A673 (cell line): ENCODE data around the gene NDUFB4. TPM values are rescaled to one million over a fixed set of nuclear protein-coding genes. Genes with fewer than 3 reads are reported as not detected.

ENCODE experiments used
- BruUV-seq: library from RNA; stranded (reverse); fragments of 400-500 nt; replicated peaks from 2 replicates; lab custom pipeline; 2021; lab: Mats Ljungman, UMichigan
- CTCF ChIA-PET: fragments of 300-600 bp; sonication (Branson Sonifier 250); formaldehyde crosslinking; loops from one replicate; lab custom pipeline; 2022; ENCODE audit warnings: antibody characterized with exemption; lab: Charles Lee
- POLR2A ChIA-PET: fragments of 300-600 bp; sonication (Branson Sonifier 250); formaldehyde crosslinking; loops from one replicate; lab custom pipeline; 2022; ENCODE audit warnings: antibody characterized with exemption; ENCODE audit not compliant: low non-redundant PET; lab: Charles Lee
- DNase-seq: peaks from one replicate; pipeline ENCODE4 v3.0.0-alpha.2; 2015; ENCODE audit warnings: low spot score
- H3K27ac ChIP-seq: fragments of 200-600 bp; sonication (generic); 2 replicates; pipeline ENCODE4 v1.5.1; 2016; ENCODE audit warnings: mixed run types, low read depth, mild to moderate bottlenecking, mixed read lengths, antibody characterized with exemption, low read length; ENCODE audit not compliant: poor library complexity, severe bottlenecking
- H3K27me3 ChIP-seq: fragments of 200-600 bp; sonication (generic); replicated peaks from 2 replicates; pipeline ENCODE4 v1.6.1; 2017; ENCODE audit warnings: mixed run types, low read depth, mild to moderate bottlenecking, mixed read lengths, antibody characterized with exemption, low read length; ENCODE audit not compliant: insufficient read depth, poor library complexity
- H3K36me3 ChIP-seq: fragments of 200-600 bp; sonication (generic); 2 replicates; pipeline ENCODE4 v1.6.1; 2016; ENCODE audit warnings: mixed run types, mild to moderate bottlenecking, mixed read lengths, antibody characterized with exemption, low read length; ENCODE audit not compliant: insufficient read depth, poor library complexity, severe bottlenecking
- H3K4me1 ChIP-seq: fragments of 200-600 bp; sonication (generic); 2 replicates; pipeline ENCODE4 v1.6.1; 2017; ENCODE audit warnings: mixed run types, mild to moderate bottlenecking, mixed read lengths, antibody characterized with exemption, low read length; ENCODE audit not compliant: insufficient read depth, poor library complexity, severe bottlenecking
- H3K4me3 ChIP-seq: fragments of 200-600 bp; sonication (generic); 2 replicates; pipeline ENCODE4 v1.5.1; 2016; ENCODE audit warnings: low read depth, mixed run types, mild to moderate bottlenecking, mixed read lengths, low read length; ENCODE audit not compliant: poor library complexity, severe bottlenecking
- H3K9me3 ChIP-seq: fragments of 200-600 bp; sonication (generic); 2 replicates; pipeline ENCODE4 v1.6.1; 2016; ENCODE audit warnings: mixed run types, low read depth, mild to moderate bottlenecking, mixed read lengths, antibody characterized with exemption, low read length; ENCODE audit not compliant: poor library complexity, severe bottlenecking
- CTCF ChIP-seq: fragments of 300-800, 200-600 bp; sonication (generic); conservative IDR thresholded peaks from 2 replicates; pipeline ENCODE4 v1.5.1; 2017; ENCODE audit warnings: low read depth, mild to moderate bottlenecking, antibody characterized with exemption, low read length, moderate library complexity, mixed read lengths
- EZH2 ChIP-seq: fragments of 200-600 bp; sonication (generic); IDR thresholded peaks from 2 replicates; pipeline ENCODE4 v1.6.1; 2017; ENCODE audit warnings: borderline replicate concordance, low read depth, mild to moderate bottlenecking, mixed read lengths, antibody characterized with exemption, low read length; ENCODE audit not compliant: poor library complexity, severe bottlenecking
- intact Hi-C: fragments of 100-400 bp; cut with micrococcal nuclease; formaldehyde crosslinking; loops from one replicate; pipeline ENCODE4 v1.10.0; 2022; ENCODE audit not compliant: unreplicated experiment
- total RNA-seq: library from RNA; stranded (reverse); gene quantifications from 2 replicates; pipeline ENCODE4 v1.2.3, GENCODE V29; 2021

NDUFB4 gene
- total RNA-seq, 1 experiment from 2014 or later = 200 TPM

GRCh38 chr3:120561251-120562045 is 34.7 kb upstream of the NDUFB4 start:
- BruUV-seq = no TSS peak
- ChIA-PET POLR2A (no interaction called here), CTCF (interaction anchor here (2.0 kb wide), 1 partner anchor 234 kb away, joined by 8 read pairs; no protein-coding TSS in a partner anchor)
- intact Hi-C loops = loop anchor here (1.0 to 10.0 kb wide), 2 partner anchors 234 to 593 kb away; no protein-coding TSS in a partner anchor
- Histone ChIP-seq H3K27me3 (no peaks in the 10 kb centered on the region), H3K36me3 (no peaks in the 10 kb centered on the region), H3K27ac (no peak overlapping the region), H3K4me1 (peaks cover 5% of the 10 kb centered on the region), H3K9me3 (no peaks in the 10 kb centered on the region), H3K4me3 (no peak overlapping the region)
- DNase-seq = peak; percentile 75
- TF ChIP-seq CTCF (peak; percentile 93), EZH2 (no peak)

- no peaks in the 10 kb centered on the region for H3K9me3 ChIP-seq
- H3K27ac ChIP-seq = no peak overlapping the region
- no peaks in the 10 kb centered on the region for H3K36me3 ChIP-seq
- peaks cover 5% of the 10 kb centered on the region for H3K4me1 ChIP-seq
- no peak overlapping the region for H3K4me3 ChIP-seq
- BruUV-seq = no TSS peak
- ChIA-PET CTCF (interaction anchor here (0.8 kb wide), 1 partner anchor 54 kb away, joined by 11 read pairs; no protein-coding TSS in a partner anchor), POLR2A (no interaction called here)
- intact Hi-C loops = loop anchor here (10.0 kb wide), 1 partner anchor 591 kb away; no protein-coding TSS in a partner anchor
- no peak for TF ChIP-seq CTCF
- no peak for TF ChIP-seq EZH2
- DNase-seq = no peak
- no peaks in the 10 kb centered on the region for H3K27me3 ChIP-seq
Observed at GRCh38 chr3:120563356-120564022, 32.6 kb upstream of the NDUFB4 start.

GRCh38 chr3:120566243-120566975 is 29.7 kb upstream of the NDUFB4 start:
- no peak overlapping the region for H3K4me3 ChIP-seq
- H3K27ac ChIP-seq = no peak overlapping the region
- ChIA-PET CTCF (no interaction called here), POLR2A (no interaction called here)
- H3K4me1 ChIP-seq = no peaks in the 10 kb centered on the region
- TF ChIP-seq CTCF = no peak
- no peak for TF ChIP-seq EZH2
- no peaks in the 10 kb centered on the region for H3K9me3 ChIP-seq
- no peak for DNase-seq
- no TSS peak for BruUV-seq
- H3K27me3 ChIP-seq = no peaks in the 10 kb centered on the region
- no peaks in the 10 kb centered on the region for H3K36me3 ChIP-seq
- intact Hi-C loops = loop anchor here (10.0 kb wide), 1 partner anchor 588 kb away; no protein-coding TSS in a partner anchor
